HCT116 (cell line): Measurements from ENCODE around the gene AOAH. TPM values are rescaled to one million over a fixed set of nuclear protein-coding genes. Genes with fewer than 3 reads are reported as not detected.

Experiments used
- ATAC-seq: fragments of 200-7000 bp; cut with Tn5 transposase; 2 replicates; pipeline ENCODE4 v1.9.1; 2020; ENCODE audit warnings: mild to moderate bottlenecking, moderate library complexity
- BruUV-seq: library from RNA; stranded (reverse); fragments of 400-500 nt; replicated peaks from 2 replicates; lab custom pipeline; 2021; lab: Mats Ljungman, UMichigan
- CTCF ChIA-PET: fragments of 300-600 bp; sonication (Branson Sonifier 250); formaldehyde crosslinking; loops from one replicate; lab custom pipeline; 2021; ENCODE audit warnings: antibody characterized with exemption; lab: Charles Lee
- POLR2A ChIA-PET: fragments of 300-600, 350-600 bp; sonication (Branson Sonifier 250); formaldehyde crosslinking; loops from one replicate; lab custom pipeline; 2021; ENCODE audit warnings: antibody characterized with exemption; lab: Charles Lee
- RAD21 ChIA-PET, 2 experiments: fragments of 300-600 bp; sonication (Branson Sonifier 250); formaldehyde crosslinking; loops; one replicate each; lab custom pipeline; 2023; ENCODE audit warnings: low total read pairs in 2 of 2; ENCODE audit not compliant: uncharacterized antibody in 2 of 2, unreplicated experiment in 2 of 2, low non-redundant PET in 1 of 2; lab: Charles Lee
- DNase-seq: peaks from one replicate; pipeline ENCODE4 v3.0.0-alpha.2; 2010; ENCODE audit warnings: low read depth, low spot score
- H2AFZ ChIP-seq: fragments of 200-600 bp; shearing (Covaris generic), sonication (generic); 2 replicates; pipeline ENCODE4 v1.6.1; 2017; ENCODE audit warnings: low read depth, mixed run types, mixed read lengths, antibody characterized with exemption, low read length; ENCODE audit not compliant: poor library complexity, severe bottlenecking
- H3K27ac ChIP-seq: 2 replicates; pipeline ENCODE4 v1.5.1; 2012; ENCODE audit warnings: low read depth, low read length
- H3K27me3 ChIP-seq: fragments of 200-600 bp; sonication (generic); 2 replicates; pipeline ENCODE4 v1.6.1; 2016; ENCODE audit warnings: mixed run types, low read length, mixed read lengths; ENCODE audit not compliant: insufficient read depth
- H3K36me3 ChIP-seq, 2 experiments: fragments of 200-500 bp in 1 of 2; fragments of 200-600 bp in 1 of 2; sonication (Bioruptor generic) in 1 of 2; sonication (generic) in 1 of 2; 2 replicates each; pipeline versions ENCODE4 v1.5.1 to v1.6.1; 2014 to 2016; ENCODE audit warnings: low read length in 2 of 2, inconsistent platforms in 1 of 2, mixed read lengths in 1 of 2, mixed run types in 1 of 2; ENCODE audit not compliant: insufficient read depth in 2 of 2, control insufficient read depth in 1 of 2
- H3K4me1 ChIP-seq, 2 experiments: fragments of 200-600 bp in 1 of 2; sonication (generic) in 1 of 2; 2 replicates each; pipeline versions ENCODE4 v1.5.1 to v1.6.1; 2012 to 2017; ENCODE audit warnings: low read length in 2 of 2, inconsistent platforms in 1 of 2, mild to moderate bottlenecking in 1 of 2, mixed read lengths in 1 of 2, mixed run types in 1 of 2, moderate library complexity in 1 of 2; ENCODE audit not compliant: insufficient read depth in 2 of 2, control insufficient read depth in 1 of 2
- H3K4me2 ChIP-seq: fragments of 200-600 bp; sonication (generic); 2 replicates; pipeline ENCODE4 v1.6.1; 2017; ENCODE audit warnings: mixed run types, low read length, mixed read lengths
- H3K4me3 ChIP-seq, 2 experiments: fragments of 200-600 bp in 1 of 2; sonication (generic) in 1 of 2; replicated peaks in 1 of 2; 2 replicates each; pipeline ENCODE4 v1.5.1; 2011 to 2016; ENCODE audit warnings: low read length in 2 of 2, control low read depth in 1 of 2, low read depth in 1 of 2, mild to moderate bottlenecking in 1 of 2, mixed read lengths in 1 of 2, mixed run types in 1 of 2
- H3K79me2 ChIP-seq: fragments of 200-600 bp; sonication (generic); 2 replicates; pipeline ENCODE4 v1.6.1; 2017; ENCODE audit warnings: mild to moderate bottlenecking, mixed run types, low read length, moderate library complexity, mixed read lengths; ENCODE audit not compliant: insufficient read depth
- H3K9ac ChIP-seq: fragments of 200-600 bp; sonication (generic); 2 replicates; pipeline ENCODE4 v1.6.1; 2016; ENCODE audit warnings: low read length, mixed read lengths
- H3K9me2 ChIP-seq: fragments of 200-600 bp; sonication (generic), shearing (Covaris generic); 2 replicates; pipeline ENCODE4 v1.6.1; 2017; ENCODE audit warnings: mixed run types, mild to moderate bottlenecking, moderate library complexity; ENCODE audit not compliant: insufficient read depth
- H3K9me3 ChIP-seq, 2 experiments: fragments of 200-500 bp in 1 of 2; fragments of 200-600 bp in 1 of 2; sonication (Bioruptor generic) in 1 of 2; sonication (generic) in 1 of 2; 2 replicates each; pipeline ENCODE4 v1.6.1; 2014 to 2017; ENCODE audit warnings: low read length in 2 of 2, mixed read lengths in 2 of 2, inconsistent platforms in 1 of 2, low read depth in 1 of 2, mild to moderate bottlenecking in 1 of 2, mixed run types in 1 of 2, moderate library complexity in 1 of 2; ENCODE audit not compliant: control insufficient read depth in 1 of 2, insufficient read depth in 1 of 2
- H4K20me1 ChIP-seq: fragments of 200-600 bp; sonication (generic), shearing (Covaris generic); 2 replicates; pipeline ENCODE4 v1.6.1; 2017; ENCODE audit warnings: mixed run types, mild to moderate bottlenecking, moderate library complexity; ENCODE audit not compliant: insufficient read depth
- CBX3 ChIP-seq: IDR thresholded peaks from 2 replicates; pipeline ENCODE4 v1.6.1; 2012; ENCODE audit warnings: low read depth
- ELF1 ChIP-seq: IDR thresholded peaks from 2 replicates; pipeline ENCODE4 v1.6.1; 2012; ENCODE audit warnings: low read depth, borderline replicate concordance
- EZH2 ChIP-seq: fragments of 200-600 bp; sonication (generic); IDR thresholded peaks from 2 replicates; pipeline ENCODE4 v1.6.1; 2017; ENCODE audit warnings: antibody characterized with exemption, mixed run types
- EZH2phosphoT487 ChIP-seq: fragments of 200-600 bp; IDR thresholded peaks from 2 replicates; pipeline ENCODE4 v1.6.1; 2018; ENCODE audit warnings: antibody characterized with exemption, borderline replicate concordance
- JUND ChIP-seq: IDR thresholded peaks from 2 replicates; pipeline ENCODE4 v1.6.1; 2012
- SP1 ChIP-seq: IDR thresholded peaks from 2 replicates; pipeline ENCODE4 v1.6.1; 2012; ENCODE audit warnings: low read depth
- ZFX ChIP-seq: fragments of 450-650 bp; IDR thresholded peaks from 2 replicates; pipeline ENCODE4 v1.6.1; 2017
- ZNF274 ChIP-seq: fragments of 200-500 bp; sonication (Bioruptor generic); IDR thresholded peaks from 2 replicates; pipeline ENCODE4 v1.6.1; 2014; ENCODE audit warnings: mild to moderate bottlenecking, low read depth, low read length, inconsistent platforms
- intact Hi-C: fragments of 100-400 bp; cut with micrococcal nuclease; formaldehyde crosslinking; loops from 2 replicates; pipeline ENCODE4 v1.10.0; 2022
- total RNA-seq: library from RNA; stranded (reverse); gene quantifications from one replicate; pipeline ENCODE4 v1.2.1, GENCODE V29; 2021; ENCODE audit not compliant: unreplicated experiment
- TF ChIP-seq, protein P1 (sequence below): IDR thresholded peaks from 2 replicates; pipeline ENCODE4 v1.6.1; 2011; ENCODE audit warnings: mild to moderate bottlenecking, low read length, moderate library complexity; ENCODE audit not compliant: insufficient replicate concordance; ENCODE audit errors: extremely low read depth
- TF ChIP-seq, protein P2 (sequence below), 3 experiments: fragments of 200-600 bp in 1 of 3; sonication (generic) in 1 of 3; IDR thresholded peaks in 2 of 3; conservative IDR thresholded peaks in 1 of 3; 2 replicates each; pipeline ENCODE4 v1.5.1; 2012 to 2017; ENCODE audit warnings: low read depth in 2 of 3, low read length in 2 of 3, antibody characterized with exemption in 1 of 3, borderline replicate concordance in 1 of 3, control low read depth in 1 of 3, mild to moderate bottlenecking in 1 of 3, mixed read lengths in 1 of 3, mixed run types in 1 of 3, moderate library complexity in 1 of 3; ENCODE audit not compliant: insufficient read depth in 1 of 3

Gene AOAH
- total RNA-seq, 1 experiment from 2014 or later: 1.1 TPM

DNA sequence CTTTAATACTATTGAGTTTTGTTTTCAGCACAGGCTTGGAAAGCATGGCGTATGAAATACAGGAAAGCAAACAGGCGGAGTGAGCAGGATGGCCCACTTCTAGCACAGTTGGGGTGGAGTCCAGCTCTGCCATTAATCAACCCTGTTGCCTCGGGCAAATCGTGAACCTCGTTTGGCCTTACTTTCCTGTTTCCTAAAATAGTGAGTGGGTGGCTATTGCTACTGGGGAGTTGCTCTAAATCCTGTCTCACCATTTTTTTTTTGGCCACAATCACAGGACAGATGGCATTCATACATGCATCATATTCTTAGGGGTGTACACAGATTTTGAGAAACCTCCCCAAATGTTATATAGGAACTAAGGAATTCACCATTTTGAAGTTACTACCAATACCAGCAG, 176.9 kb downstream of the AOAH start:
- ChIA-PET RAD21 (no interaction called here), CTCF (no interaction called here)
- Histone ChIP-seq H2AFZ (no peak overlapping the region), H3K9ac (no peak overlapping the region), H3K79me2 (no peaks in the 10 kb centered on the region)
- DNase-seq: no peak
- intact Hi-C loops: no loop called here
- no peak for ATAC-seq
- TF ChIP-seq EZH2: no peak
- no peak for TF ChIP-seq ZNF274
- TF ChIP-seq ZFX: no peak
- TF ChIP-seq EZH2phosphoT487: no peak
- TF ChIP-seq SP1: no peak
- TF ChIP-seq, protein P1, sequence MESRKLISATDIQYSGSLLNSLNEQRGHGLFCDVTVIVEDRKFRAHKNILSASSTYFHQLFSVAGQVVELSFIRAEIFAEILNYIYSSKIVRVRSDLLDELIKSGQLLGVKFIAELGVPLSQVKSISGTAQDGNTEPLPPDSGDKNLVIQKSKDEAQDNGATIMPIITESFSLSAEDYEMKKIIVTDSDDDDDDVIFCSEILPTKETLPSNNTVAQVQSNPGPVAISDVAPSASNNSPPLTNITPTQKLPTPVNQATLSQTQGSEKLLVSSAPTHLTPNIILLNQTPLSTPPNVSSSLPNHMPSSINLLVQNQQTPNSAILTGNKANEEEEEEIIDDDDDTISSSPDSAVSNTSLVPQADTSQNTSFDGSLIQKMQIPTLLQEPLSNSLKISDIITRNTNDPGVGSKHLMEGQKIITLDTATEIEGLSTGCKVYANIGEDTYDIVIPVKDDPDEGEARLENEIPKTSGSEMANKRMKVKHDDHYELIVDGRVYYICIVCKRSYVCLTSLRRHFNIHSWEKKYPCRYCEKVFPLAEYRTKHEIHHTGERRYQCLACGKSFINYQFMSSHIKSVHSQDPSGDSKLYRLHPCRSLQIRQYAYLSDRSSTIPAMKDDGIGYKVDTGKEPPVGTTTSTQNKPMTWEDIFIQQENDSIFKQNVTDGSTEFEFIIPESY: no peak
- no peak for TF ChIP-seq CBX3
- TF ChIP-seq JUND: no peak
- TF ChIP-seq, protein P2, sequence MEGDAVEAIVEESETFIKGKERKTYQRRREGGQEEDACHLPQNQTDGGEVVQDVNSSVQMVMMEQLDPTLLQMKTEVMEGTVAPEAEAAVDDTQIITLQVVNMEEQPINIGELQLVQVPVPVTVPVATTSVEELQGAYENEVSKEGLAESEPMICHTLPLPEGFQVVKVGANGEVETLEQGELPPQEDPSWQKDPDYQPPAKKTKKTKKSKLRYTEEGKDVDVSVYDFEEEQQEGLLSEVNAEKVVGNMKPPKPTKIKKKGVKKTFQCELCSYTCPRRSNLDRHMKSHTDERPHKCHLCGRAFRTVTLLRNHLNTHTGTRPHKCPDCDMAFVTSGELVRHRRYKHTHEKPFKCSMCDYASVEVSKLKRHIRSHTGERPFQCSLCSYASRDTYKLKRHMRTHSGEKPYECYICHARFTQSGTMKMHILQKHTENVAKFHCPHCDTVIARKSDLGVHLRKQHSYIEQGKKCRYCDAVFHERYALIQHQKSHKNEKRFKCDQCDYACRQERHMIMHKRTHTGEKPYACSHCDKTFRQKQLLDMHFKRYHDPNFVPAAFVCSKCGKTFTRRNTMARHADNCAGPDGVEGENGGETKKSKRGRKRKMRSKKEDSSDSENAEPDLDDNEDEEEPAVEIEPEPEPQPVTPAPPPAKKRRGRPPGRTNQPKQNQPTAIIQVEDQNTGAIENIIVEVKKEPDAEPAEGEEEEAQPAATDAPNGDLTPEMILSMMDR (IDR thresholded peaks at IDR 0.05 in 2 of 3, conservative IDR thresholded peaks at IDR 0.05 in 1 of 3; ENCODE audit: borderline replicate concordance in 1 of 3, insufficient read depth in 1 of 3, low read depth in 2 of 3, low read length in 2 of 3): no peak
- no peak for TF ChIP-seq ELF1
- TF ChIP-seq, all 23 proteins: peak for 0
- no peak overlapping the region for H3K4me3 ChIP-seq
- no peak overlapping the region for H3K4me2 ChIP-seq
- no peaks in the 10 kb centered on the region for H3K9me3 ChIP-seq
- POLR2A ChIA-PET: no interaction called here
- H3K27ac ChIP-seq: no peak overlapping the region
- H4K20me1 ChIP-seq: no peaks in the 10 kb centered on the region
- peaks cover 3% of the 10 kb centered on the region; the same call in 1 of the 2 replicates for H3K27me3 ChIP-seq
- no TSS peak for BruUV-seq
- no peaks in the 10 kb centered on the region for H3K9me2 ChIP-seq
- H3K4me1 ChIP-seq: no peaks in the 10 kb centered on the region
- no peaks in the 10 kb centered on the region for H3K36me3 ChIP-seq
